Cardiac atrium fibroblast (primary cell): ENCODE data around the gene C6orf89. TPM values are rescaled to one million over a fixed set of nuclear protein-coding genes. Genes with fewer than 3 reads are reported as not detected.

Experiments
- total RNA-seq: library from RNA; depleted of rRNA; stranded (reverse); fragments of >200 nt; gene quantifications from 2 replicates; pipeline ENCODE4 v1.2.3, GENCODE V29; 2015

Gene C6orf89
- 33.0 and 42.8 TPM in 2 replicates for total RNA-seq

GRCh38 chr6:36885461-36886401 is at the start of gene C6orf89:
C6orf89 (plus strand) TSS chr6:36885952; CDS start chr6:36899445, 13,493 bp downstream.

GRCh38 chr6:36838896-36839748 is 46.6 kb upstream of the C6orf89 start, which contains the start of gene CPNE5:
CPNE5 (minus strand) TSS chr6:36839444; CDS start chr6:36839377, 67 bp downstream.

GRCh38 chr6:36874443-36875249 is 11.1 kb upstream of the C6orf89 start, which contains the start of gene PPIL1:
PPIL1 (minus strand) TSS chr6:36874803; CDS start chr6:36874772, 31 bp downstream.

GRCh38 chr6:36954262-36954931 is 68.6 kb downstream of the C6orf89 start, which contains the start of gene PI16:
PI16 (plus strand) TSS chr6:36954738; CDS start chr6:36954761, 23 bp downstream.

Other genes with a start within 250 kb of the C6orf89 start
- gene CDKN1A, start 207.2 kb upstream of the C6orf89 start, total RNA-seq: 196 and 348 TPM in 2 replicates
- 0.32 TPM in 1 of 2 replicates, not detected in the other for gene RAB44, start 188.1 kb upstream of the C6orf89 start, total RNA-seq
- gene CPNE5, start 46.5 kb upstream of the C6orf89 start, total RNA-seq: under 0.01 and 1.1 TPM in 2 replicates
- gene PPIL1, start 11.1 kb upstream of the C6orf89 start, total RNA-seq: 16.1 and 25.1 TPM in 2 replicates
- gene PI16, start 68.8 kb downstream of the C6orf89 start, total RNA-seq: not detected in 2 replicates
- 197 and 206 TPM in 2 replicates for gene MTCH1, start 100.2 kb downstream of the C6orf89 start, total RNA-seq
- gene FGD2, start 119.7 kb downstream of the C6orf89 start, total RNA-seq: not detected in 2 replicates